NCI-H2107 treated with DMSO at 0.1 percent for 48 hours (cell line): ENCODE data around the gene RLF.
"Not testable (repeated sequence)": the region's sequence is repeated elsewhere in the genome, so short reads cannot be mapped to it uniquely, and the experiment has no call there.

Source experiments
- DNase-seq: peaks from one replicate; lab custom pipeline; 2025; ENCODE audit not compliant: unreplicated experiment; lab: John Stamatoyannopoulos, UW

Gene RLF

GRCh38 chr1:40162753-40163441, 1.7 kb downstream of the RLF start:
- DNase-seq, result no peak

GRCh38 chr1:40167317-40167716, 6.1 kb downstream of the RLF start:
- no peak for DNase-seq

DNA sequence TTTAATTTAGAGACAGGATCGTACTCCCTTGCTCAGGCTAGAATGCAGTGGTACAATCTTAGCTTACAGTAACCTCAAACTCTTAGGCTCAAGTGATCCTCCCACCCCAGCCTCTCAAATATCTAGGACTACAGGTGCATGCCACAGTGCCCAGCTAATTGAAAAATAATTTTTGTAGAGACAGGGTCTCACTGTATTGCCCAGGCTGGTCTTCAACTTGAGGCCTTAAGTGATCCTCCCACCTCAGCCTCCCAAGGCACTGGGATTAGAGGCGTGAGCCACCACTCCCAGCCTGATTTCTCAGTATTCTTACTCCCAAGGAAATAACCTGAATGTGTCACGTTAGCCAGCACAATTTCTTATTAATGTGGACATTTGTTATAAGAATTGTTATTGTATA, 9.8 kb downstream of the RLF start:
- DNase-seq, result no peak

DNA sequence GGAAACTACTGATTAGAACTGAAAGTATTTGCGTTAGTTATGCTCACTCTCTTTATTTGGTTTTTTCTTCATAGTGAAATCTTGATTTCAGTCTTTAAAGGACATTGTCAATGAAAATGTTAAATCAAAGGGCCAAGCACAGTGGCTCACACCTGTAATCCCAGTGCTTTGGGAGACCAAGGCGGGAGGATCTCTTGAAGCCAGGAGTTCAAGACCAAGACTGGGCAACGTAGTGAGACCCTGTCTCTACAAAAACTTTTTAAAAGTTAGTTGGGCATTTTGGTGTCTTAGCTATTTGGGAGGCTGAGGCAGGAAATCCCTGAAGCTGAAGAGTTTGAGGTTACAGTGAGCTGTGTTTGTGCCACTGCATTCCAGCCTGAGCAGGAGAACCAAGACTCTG, 13.6 kb downstream of the RLF start:
- DNase-seq, result no peak

DNA sequence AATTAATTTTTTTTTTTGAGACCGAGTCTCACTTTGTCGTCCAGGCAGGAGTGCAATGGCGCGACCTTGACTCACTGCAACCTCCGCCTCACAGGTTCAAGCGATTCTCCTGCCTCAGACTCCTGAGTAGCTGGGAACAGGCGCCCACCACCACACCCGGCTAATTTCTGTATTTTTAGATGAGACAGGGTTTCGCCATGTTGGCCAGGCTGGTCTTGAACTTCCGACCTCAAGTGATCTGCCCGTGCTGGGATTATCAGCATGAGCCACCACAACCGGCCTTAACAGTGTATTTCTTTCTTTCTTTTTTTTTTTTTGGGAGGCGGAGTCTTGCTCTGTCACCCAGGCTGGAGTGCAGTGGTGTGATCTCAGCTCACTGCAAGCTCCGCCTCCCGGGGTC, 15.8 kb downstream of the RLF start:
- not testable (repeated sequence) for DNase-seq

GRCh38 chr1:40178200-40178599, 17.0 kb downstream of the RLF start:
- peak; percentile 95 for DNase-seq

GRCh38 chr1:40179496-40180089, 18.4 kb downstream of the RLF start:
- no peak for DNase-seq

GRCh38 chr1:40183055-40183710, 22.0 kb downstream of the RLF start:
- no peak for DNase-seq

DNA sequence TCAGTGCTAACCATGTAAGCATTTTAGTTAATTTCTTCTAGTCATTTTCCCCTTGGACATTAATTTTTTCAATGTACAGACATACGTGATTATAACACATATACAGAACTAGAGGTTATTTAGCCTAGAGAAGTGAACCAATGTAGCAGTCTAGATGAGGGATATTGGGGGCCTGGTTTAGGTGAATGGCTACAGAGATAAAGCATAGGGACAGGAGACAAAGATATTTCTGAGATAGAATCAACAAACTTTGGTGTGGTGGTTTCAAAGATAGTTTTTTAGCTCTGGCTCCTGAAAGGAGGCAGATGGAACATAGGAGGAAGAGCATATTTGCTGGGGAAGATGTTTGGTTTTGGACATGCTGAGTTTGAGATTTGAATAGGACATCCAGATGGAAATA, 23.0 kb downstream of the RLF start:
- no peak for DNase-seq

DNA sequence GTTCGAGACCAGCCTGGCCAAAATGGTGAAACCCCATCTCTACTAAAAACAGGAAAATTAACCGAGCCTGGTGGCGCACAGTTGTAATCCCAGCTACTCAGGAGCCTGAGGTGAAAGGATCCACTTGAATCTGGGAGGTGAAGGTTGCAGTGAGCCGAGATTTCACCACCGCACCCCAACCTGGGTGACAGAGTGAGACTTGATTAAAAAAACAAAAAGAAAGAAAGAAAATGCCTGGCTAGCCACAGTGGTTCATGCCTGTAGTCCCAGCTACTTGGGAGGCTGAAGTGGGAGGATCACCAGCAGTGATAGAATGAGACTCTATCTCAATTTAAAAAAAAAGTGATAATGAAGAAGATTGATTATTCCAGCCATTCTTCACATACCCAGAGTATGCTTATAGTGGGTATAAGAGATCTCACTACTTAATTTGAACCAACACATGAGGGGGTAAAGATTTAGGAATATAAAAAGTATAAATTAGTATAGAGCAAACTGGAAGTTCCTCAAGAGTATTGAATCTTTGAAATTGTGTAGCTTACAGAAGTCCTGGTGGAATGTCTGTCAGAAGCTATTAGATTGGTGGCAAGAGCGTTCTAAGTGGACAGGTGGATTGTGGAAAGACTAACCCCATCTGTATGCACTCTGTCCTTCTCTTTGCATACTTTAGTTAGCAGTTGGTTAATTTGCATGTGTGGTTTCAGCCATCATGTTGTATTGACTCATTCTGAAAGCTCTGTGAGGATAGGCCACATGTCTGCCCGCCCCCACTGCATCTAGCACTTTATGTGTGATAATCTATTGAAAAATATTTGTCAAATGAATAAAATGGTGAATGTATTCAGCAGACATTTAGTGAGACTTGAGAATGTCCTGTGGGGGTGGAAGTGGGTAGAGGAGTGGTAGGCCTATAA, 25.0 kb downstream of the RLF start:
- no peak for DNase-seq

GRCh38 chr1:40187399-40187798, 26.2 kb downstream of the RLF start:
- DNase-seq, result no peak

DNA sequence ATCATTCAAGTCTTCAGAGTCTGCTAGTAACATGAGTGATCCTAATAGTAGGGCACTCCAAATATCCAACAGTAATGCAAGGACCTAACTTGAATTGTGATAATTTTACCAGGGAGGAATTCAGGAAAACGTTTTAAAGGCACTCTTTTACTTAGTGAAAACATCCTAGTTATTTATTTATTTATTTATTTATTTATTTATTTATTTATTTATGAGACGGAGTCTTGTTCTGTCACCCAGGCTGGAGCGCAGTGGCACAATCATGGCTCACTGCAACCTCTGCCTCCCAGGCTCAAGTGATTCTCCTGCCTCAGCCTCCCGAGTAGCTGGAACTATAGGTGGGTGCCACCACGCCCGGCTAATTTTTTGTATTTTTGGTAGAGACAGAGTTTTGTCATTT, 33.5 kb downstream of the RLF start:
- DNase-seq, result not testable (repeated sequence)

DNA sequence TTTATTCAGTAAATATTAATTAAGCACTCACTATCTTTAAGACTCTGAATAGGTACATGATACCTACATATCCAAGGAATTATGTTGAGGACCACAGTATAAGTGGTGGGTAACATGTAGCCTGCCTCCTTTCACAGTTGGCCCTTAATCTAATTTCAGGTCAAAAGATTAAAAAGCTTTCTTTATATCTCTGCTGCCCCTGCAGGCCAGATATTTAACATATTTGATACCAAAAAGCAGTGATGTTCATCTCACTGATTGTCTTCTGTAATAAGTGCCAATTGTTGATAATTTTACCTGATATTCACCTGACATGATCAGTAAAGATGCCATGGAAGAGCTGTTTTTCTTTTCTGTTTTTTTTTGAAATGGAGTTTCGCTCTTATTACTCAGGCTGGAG, 36.5 kb downstream of the RLF start:
- no peak for DNase-seq

- no peak for DNase-seq
Observed at GRCh38 chr1:40199126-40199525, 37.9 kb downstream of the RLF start.

- no peak for DNase-seq
Observed at GRCh38 chr1:40204856-40205255, 43.7 kb downstream of the RLF start.

GRCh38 chr1:40210511-40211204, 49.5 kb downstream of the RLF start:
- no peak for DNase-seq

DNA sequence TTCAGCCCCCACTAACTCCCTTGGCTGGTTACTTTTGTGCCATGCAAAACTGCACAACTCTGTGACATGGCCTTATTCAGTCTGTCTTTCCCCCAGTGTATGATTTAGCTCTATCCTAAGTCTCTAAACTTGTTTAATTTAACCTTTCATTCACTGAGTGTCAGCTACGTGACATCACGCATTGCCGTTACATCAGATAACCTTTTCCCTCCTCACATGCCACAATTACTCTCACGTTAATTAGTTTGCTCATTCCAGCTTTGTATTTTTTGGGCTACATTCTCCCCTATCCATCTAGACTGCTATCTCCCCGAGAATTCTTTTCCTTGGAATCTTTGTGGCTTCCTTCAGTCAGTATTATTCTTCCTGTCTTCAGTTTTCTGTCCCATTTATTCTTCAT, 57.1 kb downstream of the RLF start:
- no peak for DNase-seq

DNA sequence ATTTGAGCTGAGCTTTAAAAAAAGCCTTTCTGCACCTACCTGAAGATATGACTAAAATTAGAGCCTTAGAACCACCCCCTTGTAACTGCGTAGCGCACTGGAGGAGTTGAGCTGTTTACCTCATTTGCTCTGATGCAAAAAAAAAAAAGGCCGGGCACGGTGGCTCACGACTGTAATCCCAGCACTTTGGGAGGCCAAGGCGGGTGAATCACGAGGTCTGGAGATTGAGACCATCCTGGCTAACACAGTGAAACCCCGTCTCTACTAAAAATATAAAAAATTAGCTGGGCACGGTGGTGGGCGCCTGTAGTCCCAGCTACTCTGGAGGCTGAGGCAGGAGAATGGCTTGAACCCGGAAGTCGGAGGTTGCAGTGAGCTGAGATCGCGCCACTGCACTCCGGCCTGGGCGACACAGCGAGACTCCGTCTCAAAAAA, 60.3 kb downstream of the RLF start:
- DNase-seq, result not testable (repeated sequence)

DNA sequence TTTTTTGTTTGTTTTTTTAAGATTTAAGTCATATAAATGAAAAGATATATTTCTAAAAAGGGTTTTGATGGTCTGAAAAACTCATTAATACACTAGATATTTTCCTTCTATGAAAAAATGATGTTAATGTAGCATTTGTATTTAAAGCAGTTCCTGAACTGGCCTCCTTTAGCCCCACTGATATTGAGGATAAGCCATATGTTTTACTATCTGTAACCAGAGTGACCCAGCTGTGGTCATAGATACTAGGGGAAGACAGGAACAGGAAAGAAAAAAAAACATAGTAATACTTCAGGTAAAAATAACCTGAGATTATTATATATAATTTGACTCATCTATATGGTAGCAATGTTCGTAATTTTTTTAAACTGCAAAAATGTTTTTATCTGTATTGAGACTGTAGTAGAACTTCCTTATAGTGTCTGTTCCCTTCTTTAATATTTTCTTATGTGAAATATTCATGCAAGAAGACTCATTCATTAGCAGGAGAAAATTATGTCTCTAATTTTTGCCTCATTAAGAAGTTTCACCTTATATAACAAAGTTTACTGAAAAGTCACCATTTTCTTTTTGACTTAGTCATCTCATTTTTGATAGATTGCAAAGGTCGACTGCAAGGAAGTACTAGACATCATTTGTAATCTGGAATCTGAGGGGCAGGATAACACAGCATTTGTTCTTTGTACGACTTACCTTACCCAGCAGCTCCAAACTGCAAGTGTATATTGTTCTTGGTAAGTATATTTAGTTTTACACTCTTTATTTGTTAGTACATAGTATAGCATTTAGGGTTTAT, 61.0 kb downstream of the RLF start:
- DNase-seq, result no peak

DNA sequence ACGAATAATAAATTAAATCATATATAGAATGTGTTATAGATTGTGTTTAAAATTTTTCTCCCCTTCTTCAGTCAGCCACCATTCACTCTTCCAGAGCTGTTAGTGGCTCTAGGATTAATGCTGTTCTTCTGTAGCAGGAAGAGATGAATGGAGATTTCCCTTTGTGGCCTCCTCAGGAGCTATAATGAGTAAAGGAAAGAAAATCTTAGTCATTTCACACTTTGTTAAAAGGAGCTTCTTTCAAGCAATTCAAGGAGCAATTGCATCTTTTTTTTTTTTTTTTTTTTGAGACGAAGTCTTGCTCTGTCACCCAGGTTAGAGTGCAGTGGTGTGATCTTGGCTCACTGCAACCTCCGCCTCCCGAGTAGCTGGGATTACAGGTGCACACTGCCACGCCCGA, 62.9 kb downstream of the RLF start:
- DNase-seq, result no peak
